ENCODE measurements around the gene SLX9.

- TF ChIP-seq POLR2A (IDR thresholded peaks at IDR 0.05; ENCODE audit: low read depth, low read length) (no peak), TAF1 (IDR thresholded peaks at IDR 0.05; ENCODE audit: low read depth, low read length) (no peak), POLR2AphosphoS5 (IDR thresholded peaks at IDR 0.05; ENCODE audit: low read depth, low read length) (no peak), SPI1 (IDR thresholded peaks at IDR 0.05; ENCODE audit: low read depth, low read length) (no peak), POU2F2 (IDR thresholded peaks at IDR 0.05; ENCODE audit: low read depth, low read length) (no peak)
Observed at GRCh38 chr21:44984428-44984791, 44.6 kb downstream of the SLX9 start.
